Hematopoietic multipotent progenitor cell treated with erythropoietin and hydrocortisone succinate and interleukin-3 and kit ligand, for 8 days (in vitro differentiated cells): ENCODE data around the gene LMF2.

Source experiments
- DNase-seq: peaks from one replicate; pipeline ENCODE4 v3.0.0-alpha.2; 2015

LMF2 gene

GRCh38 chr22:50460938-50461337 lies 46.6 kb downstream of the LMF2 start:
- DNase-seq, result no peak

DNA sequence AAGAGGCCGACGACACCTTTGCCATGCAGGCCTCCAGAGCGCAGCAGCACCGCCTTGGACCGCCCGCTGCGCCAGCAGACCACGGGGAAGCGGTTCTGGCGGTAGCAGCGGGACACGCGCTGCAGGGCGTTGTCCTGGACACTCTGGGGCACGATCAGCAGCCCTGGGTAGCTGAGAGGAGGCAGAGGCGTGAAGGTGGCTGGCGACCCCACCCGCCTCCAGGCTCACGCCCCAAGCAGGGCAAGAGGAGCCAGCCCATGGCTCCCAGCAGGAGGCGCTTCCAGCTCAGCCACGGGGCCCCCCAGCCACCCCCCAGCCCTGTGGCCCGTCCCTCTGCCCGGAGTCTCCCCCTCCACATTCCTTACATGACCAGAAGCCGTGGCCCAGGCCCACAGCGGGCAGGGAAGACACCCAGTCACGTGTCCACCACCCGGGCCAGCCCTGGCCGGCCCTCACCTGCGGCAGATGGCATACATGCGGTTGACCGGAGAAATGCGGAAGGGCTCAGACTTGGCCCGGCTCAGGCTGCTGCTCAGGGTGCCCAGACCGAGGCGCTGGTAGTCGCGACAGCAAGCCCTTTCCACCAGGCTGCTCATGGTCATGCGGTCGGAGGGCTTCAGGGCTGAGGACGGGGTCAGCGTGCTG lies 47.9 kb downstream of the LMF2 start:
- no peak for DNase-seq

DNA sequence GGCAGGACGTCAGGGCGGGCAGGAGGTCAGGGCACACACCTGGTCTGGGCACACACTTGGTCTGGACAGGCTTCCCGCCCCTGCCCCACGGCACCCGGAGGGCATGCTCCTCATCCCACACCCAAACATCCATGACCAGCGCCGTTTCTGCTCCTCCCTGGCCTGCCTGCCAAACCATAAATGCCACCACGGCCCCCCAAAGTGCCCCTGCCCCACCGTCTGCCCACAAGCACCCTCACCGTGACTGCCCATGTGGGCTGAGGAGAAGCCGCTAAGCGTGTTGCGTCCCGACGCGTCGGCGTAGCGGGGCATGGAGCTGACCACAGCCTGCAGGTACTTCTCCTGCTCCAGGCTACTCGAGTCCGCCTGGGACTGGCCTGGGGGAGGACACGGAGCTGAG lies 48.5 kb downstream of the LMF2 start:
- no peak for DNase-seq

DNA sequence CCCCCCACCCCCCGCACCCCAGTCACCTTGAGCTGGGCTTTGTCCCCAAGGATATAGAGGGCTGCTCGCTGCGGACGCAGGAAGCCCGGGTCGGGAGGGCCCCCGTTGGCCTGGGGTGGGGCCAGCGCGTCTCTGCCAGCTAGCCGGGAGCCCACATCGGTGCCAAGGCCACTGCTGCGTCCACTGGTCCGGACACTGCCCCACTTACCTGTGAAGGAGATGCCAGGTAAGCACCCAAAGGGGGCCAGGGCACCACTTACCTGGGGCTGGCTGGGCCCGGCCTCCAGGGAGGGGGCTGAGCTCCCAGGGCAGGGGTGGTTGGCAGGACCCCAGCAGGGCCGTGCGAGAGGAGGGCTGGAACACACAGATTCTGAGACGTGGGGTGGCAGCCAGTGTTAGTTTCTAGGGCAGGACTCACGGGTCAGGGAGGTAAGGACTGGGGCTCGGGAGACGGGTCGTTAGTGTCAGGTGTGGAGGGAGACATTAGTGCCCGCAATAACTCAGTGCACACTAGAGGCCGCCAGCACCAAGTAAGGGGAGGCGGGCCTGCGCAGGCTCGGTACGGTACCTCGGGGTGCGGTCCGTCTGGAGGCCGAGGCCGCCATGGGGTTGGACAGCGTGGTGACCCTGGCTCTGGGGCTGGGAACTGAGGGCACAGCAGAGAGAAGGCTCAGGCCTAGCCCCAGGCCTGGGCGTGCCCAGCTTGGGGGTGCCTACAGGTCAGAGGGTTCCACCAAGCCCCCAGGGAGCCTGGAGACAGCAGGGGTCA lies 50.9 kb downstream of the LMF2 start:
- DNase-seq, result no peak

DNA sequence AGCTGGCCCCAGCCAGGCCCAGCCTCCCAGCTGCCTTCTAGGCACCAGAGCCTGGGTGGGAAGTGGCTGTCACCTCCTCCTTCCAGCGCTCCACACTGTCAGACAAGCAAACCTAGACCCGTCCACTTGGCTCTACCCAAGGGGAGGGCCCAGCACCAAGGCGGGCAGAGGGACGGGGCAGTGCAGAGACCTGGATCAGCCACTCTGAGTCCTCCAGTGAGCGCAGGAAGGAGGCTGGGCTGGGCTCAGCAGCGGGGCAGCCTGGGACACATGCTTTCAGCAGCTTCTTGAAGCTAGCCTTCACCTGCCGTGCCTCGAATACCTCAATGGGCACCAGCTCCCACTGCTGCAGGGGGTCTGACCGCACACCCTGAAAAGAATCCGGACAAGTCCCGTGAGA lies 51.5 kb downstream of the LMF2 start:
- DNase-seq, result no peak

DNA sequence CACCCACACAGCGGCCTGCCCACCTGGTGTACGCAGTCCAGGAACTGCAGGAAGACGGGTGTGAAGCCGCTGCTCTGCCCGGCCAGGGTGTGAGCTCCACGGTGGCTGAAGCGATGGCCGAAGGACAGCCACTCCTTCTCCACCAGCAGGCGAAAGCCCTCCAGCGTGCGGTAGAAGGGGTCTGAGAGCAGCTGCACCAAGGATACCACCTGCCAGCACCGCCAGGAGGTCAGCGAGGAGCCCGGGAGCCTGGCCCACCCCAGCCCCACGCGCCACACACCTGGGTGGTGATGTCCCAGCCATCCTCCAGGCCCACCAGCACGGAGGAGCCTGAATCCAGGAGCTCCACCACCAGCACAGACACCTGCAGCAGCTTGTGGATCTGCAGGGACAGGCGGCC lies 52.3 kb downstream of the LMF2 start:
- DNase-seq, result no peak

- no peak for DNase-seq
Measured at GRCh38 chr22:50454556-50455075, 52.9 kb downstream of the LMF2 start.
